HL-60 (cell line): ENCODE results near the gene EVA1A.

Experiments
- DNase-seq, 2 experiments: peaks; one replicate each; pipeline ENCODE4 v3.0.0-alpha.2; 2010 to 2020; ENCODE audit warnings: low read depth in 1 of 2, low spot score in 1 of 2
- H3K27ac ChIP-seq: fragments of 250-450 bp; sonication (Bioruptor Pico); replicated peaks from 2 replicates; pipeline ENCODE4 v1.5.1; 2020; ENCODE audit warnings: mild to moderate bottlenecking, moderate library complexity
- H3K27me3 ChIP-seq: fragments of 250-450 bp; sonication (Bioruptor Pico); 2 replicates; pipeline ENCODE4 v1.5.1; 2021; ENCODE audit warnings: mild to moderate bottlenecking, moderate library complexity; ENCODE audit not compliant: insufficient read depth, poor library complexity, severe bottlenecking
- H3K4me3 ChIP-seq: replicated peaks from 2 replicates; pipeline ENCODE4 v1.5.1; 2011; ENCODE audit warnings: mild to moderate bottlenecking, control low read depth, low read length; ENCODE audit not compliant: insufficient read depth
- CTCF ChIP-seq: IDR thresholded peaks from one replicate; pipeline ENCODE4 v1.5.1; 2011; ENCODE audit warnings: low read length, control low read depth, inconsistent platforms; ENCODE audit not compliant: insufficient read depth
- GABPA ChIP-seq: IDR thresholded peaks from 2 replicates; pipeline ENCODE4 v1.6.1; 2012; ENCODE audit warnings: low read depth
- POLR2AphosphoS5 ChIP-seq: IDR thresholded peaks from 2 replicates; pipeline ENCODE4 v1.6.1; 2012; ENCODE audit warnings: low read depth
- SPI1 ChIP-seq: IDR thresholded peaks from 2 replicates; pipeline ENCODE4 v1.6.1; 2012; ENCODE audit warnings: low read depth, mild to moderate bottlenecking, borderline replicate concordance
- TF ChIP-seq, protein P1 (sequence below): IDR thresholded peaks from 2 replicates; pipeline ENCODE4 v1.6.1; 2012; ENCODE audit warnings: low read depth; ENCODE audit not compliant: insufficient replicate concordance

The EVA1A gene

DNA sequence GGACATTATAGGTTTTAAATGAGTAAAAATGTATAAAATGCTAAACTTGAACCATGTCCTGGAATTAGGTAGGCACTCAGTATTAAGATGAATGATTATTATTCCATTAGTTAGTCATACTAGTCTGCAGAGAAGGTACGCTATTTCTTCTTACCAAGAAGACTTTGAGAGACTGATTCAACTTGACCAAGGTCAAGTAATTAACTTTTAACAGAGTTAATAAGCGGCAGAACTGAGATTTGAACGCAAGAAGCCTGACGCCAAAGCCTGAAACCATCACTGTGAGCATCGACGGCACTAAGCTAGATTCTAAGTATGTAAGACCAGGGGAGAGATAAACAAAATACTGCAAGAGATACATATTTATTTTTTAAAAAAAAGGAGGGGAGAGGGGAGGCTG is 2.6 kb downstream of the EVA1A start:
- Histone ChIP-seq H3K27me3 (peaks cover 35% of the 10 kb centered on the region), H3K4me3 (no peak overlapping the region), H3K27ac (no peak overlapping the region)
- TF ChIP-seq, protein P1, sequence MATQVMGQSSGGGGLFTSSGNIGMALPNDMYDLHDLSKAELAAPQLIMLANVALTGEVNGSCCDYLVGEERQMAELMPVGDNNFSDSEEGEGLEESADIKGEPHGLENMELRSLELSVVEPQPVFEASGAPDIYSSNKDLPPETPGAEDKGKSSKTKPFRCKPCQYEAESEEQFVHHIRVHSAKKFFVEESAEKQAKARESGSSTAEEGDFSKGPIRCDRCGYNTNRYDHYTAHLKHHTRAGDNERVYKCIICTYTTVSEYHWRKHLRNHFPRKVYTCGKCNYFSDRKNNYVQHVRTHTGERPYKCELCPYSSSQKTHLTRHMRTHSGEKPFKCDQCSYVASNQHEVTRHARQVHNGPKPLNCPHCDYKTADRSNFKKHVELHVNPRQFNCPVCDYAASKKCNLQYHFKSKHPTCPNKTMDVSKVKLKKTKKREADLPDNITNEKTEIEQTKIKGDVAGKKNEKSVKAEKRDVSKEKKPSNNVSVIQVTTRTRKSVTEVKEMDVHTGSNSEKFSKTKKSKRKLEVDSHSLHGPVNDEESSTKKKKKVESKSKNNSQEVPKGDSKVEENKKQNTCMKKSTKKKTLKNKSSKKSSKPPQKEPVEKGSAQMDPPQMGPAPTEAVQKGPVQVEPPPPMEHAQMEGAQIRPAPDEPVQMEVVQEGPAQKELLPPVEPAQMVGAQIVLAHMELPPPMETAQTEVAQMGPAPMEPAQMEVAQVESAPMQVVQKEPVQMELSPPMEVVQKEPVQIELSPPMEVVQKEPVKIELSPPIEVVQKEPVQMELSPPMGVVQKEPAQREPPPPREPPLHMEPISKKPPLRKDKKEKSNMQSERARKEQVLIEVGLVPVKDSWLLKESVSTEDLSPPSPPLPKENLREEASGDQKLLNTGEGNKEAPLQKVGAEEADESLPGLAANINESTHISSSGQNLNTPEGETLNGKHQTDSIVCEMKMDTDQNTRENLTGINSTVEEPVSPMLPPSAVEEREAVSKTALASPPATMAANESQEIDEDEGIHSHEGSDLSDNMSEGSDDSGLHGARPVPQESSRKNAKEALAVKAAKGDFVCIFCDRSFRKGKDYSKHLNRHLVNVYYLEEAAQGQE = no peak
- TF ChIP-seq SPI1 = no peak
- no peak for TF ChIP-seq POLR2AphosphoS5
- no peak for TF ChIP-seq GABPA
- no peak for TF ChIP-seq CTCF
- no peak for DNase-seq

GRCh38 chr2:75557474-75558133 is 3.1 kb downstream of the EVA1A start:
- H3K27me3 ChIP-seq = peaks cover 30% of the 10 kb centered on the region
- H3K4me3 ChIP-seq = no peak overlapping the region
- DNase-seq = no peak
- TF ChIP-seq SPI1 (no peak), POLR2AphosphoS5 (no peak), CTCF (no peak), GABPA (no peak)
- TF ChIP-seq, protein P1 = no peak
- no peak overlapping the region for H3K27ac ChIP-seq

DNA sequence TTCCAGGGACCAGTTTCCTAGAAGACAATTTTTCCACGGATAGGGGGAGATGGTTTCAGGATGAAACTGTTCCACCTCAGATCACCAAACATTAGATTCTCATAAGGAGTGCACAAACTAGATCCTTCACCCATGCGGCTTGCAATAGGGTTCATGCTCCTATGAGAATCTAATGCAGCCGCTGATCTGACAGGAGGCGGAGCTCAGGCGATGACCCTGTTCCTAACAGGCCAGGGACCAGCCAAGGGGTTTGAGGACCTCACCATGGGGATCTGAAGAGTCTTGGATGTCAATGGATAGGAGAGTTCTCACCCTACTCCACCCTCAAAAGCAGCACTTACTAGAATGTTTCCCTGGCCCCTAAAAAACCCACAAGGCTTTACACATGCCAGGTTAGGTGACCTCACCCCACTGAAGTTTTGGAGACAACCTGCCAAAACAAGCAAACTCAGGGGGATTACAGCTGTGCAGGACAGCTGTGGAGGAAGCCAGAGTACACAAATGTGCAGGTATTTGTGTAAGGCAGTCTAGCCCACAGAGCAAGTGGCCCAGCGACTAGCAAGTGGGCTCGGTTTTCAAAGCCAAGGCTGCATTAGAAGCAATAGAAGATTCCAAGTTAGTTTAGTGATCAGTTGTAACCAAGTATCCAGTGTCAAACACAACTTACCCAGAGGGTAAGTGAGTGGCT is 3.9 kb downstream of the EVA1A start:
- Histone ChIP-seq H3K27me3 (peaks cover 22% of the 10 kb centered on the region), H3K4me3 (no peak overlapping the region), H3K27ac (no peak overlapping the region)
- DNase-seq = no peak
- TF ChIP-seq CTCF = no peak
- no peak for TF ChIP-seq POLR2AphosphoS5
- TF ChIP-seq SPI1 = no peak
- TF ChIP-seq, protein P1 = no peak
- TF ChIP-seq GABPA = no peak
